Effector memory CD8-positive, alpha-beta T cell (primary cell): ENCODE measurements around the gene HPN.
"Not testable (repeated sequence)": the region's sequence is repeated elsewhere in the genome, so short reads cannot be mapped to it uniquely, and the experiment has no call there.

Experiments
- ATAC-seq: fragments of 150-1000 bp; cut with Tn5 transposase; replicated peaks from 2 replicates; pipeline ENCODE4 v1.10.0; 2021; ENCODE audit warnings: mild to moderate bottlenecking, moderate library complexity
- DNase-seq, 3 experiments: peaks; one replicate each; pipeline ENCODE4 v3.0.0; 2021
- H3K27ac Mint-ChIP-seq, 2 donors: one replicate each; pipeline ENCODE4 v1.8.0; 2022; ENCODE audit warnings: mild to moderate bottlenecking in 2 of 2, mixed read lengths in 2 of 2, moderate library complexity in 2 of 2
- H3K27me3 Mint-ChIP-seq, 2 donors: one replicate each; pipeline ENCODE4 v1.8.0; 2022; ENCODE audit warnings: mixed read lengths in 2 of 2
- H3K36me3 Mint-ChIP-seq: one replicate; pipeline ENCODE4 v1.8.0; 2022; ENCODE audit warnings: mild to moderate bottlenecking, moderate library complexity, mixed read lengths; ENCODE audit not compliant: insufficient read depth
- H3K4me1 Mint-ChIP-seq, 2 donors: one replicate each; pipeline ENCODE4 v1.8.0; 2022; ENCODE audit warnings: low read depth in 2 of 2, mixed read lengths in 2 of 2
- H3K4me3 Mint-ChIP-seq, 2 donors: one replicate each; pipeline ENCODE4 v1.8.0; 2022; ENCODE audit warnings: mild to moderate bottlenecking in 2 of 2, mixed read lengths in 2 of 2, moderate library complexity in 2 of 2
- H3K9me3 Mint-ChIP-seq, 2 donors: one replicate each; pipeline ENCODE4 v1.8.0; 2022; ENCODE audit warnings: mixed read lengths in 2 of 2

HPN gene

GRCh38 chr19:35046461-35046860, 4.9 kb downstream of the HPN start:
- DNase-seq: no peak
- no peak for ATAC-seq

GRCh38 chr19:35048911-35049411, 7.4 kb downstream of the HPN start:
- Mint-ChIP-seq H3K36me3 (peaks cover 5% of the 10 kb centered on the region), H3K27me3 (peaks cover 9 to 12% of the 10 kb centered on the region in 2 donors), H3K9me3 (no peaks in the 10 kb centered on the region), H3K4me3 (no peak overlapping the region), H3K4me1 (peaks cover 16 to 20% of the 10 kb centered on the region in 2 donors), H3K27ac (no peak overlapping the region)
- no peak for DNase-seq
- ATAC-seq: no peak

More at GRCh38 chr19:35046461-35046860, 4.9 kb downstream of the HPN start:
- no peak overlapping the region for H3K4me3 Mint-ChIP-seq
- peaks cover 11 to 14% of the 10 kb centered on the region in 2 donors for H3K27me3 Mint-ChIP-seq
- peaks cover 12% of the 10 kb centered on the region for H3K36me3 Mint-ChIP-seq
- H3K4me1 Mint-ChIP-seq: peaks cover 21 to 28% of the 10 kb centered on the region in 2 donors
- H3K27ac Mint-ChIP-seq: no peak overlapping the region
- no peaks in the 10 kb centered on the region for H3K9me3 Mint-ChIP-seq

- no peaks in the 10 kb centered on the region for H3K36me3 Mint-ChIP-seq
- peaks cover 4 to 7% of the 10 kb centered on the region in 2 donors for H3K27me3 Mint-ChIP-seq
- peaks cover 12 to 15% of the 10 kb centered on the region in 2 donors for H3K4me1 Mint-ChIP-seq
- H3K4me3 Mint-ChIP-seq: no peak overlapping the region
- ATAC-seq (no peak), DNase-seq (no peak)
- H3K27ac Mint-ChIP-seq: no peak overlapping the region
- no peaks in the 10 kb centered on the region for H3K9me3 Mint-ChIP-seq
These were observed 7.9 kb downstream of the HPN start for GRCh38 chr19:35049456-35049855.

- not testable (repeated sequence) for H3K27me3 Mint-ChIP-seq, H3K36me3 Mint-ChIP-seq, H3K27ac Mint-ChIP-seq, H3K9me3 Mint-ChIP-seq, H3K4me3 Mint-ChIP-seq, H3K4me1 Mint-ChIP-seq, DNase-seq, ATAC-seq
These were observed 9.1 kb downstream of the HPN start for GRCh38 chr19:35050662-35051061.

GRCh38 chr19:35051268-35051667, 9.7 kb downstream of the HPN start:
- not testable (repeated sequence) for DNase-seq, H3K4me3 Mint-ChIP-seq, H3K4me1 Mint-ChIP-seq, H3K27me3 Mint-ChIP-seq, ATAC-seq, H3K27ac Mint-ChIP-seq, H3K9me3 Mint-ChIP-seq, H3K36me3 Mint-ChIP-seq

- no peak overlapping the region for H3K4me3 Mint-ChIP-seq
- H3K27me3 Mint-ChIP-seq: peaks cover 11 to 14% of the 10 kb centered on the region in 2 donors
- H3K27ac Mint-ChIP-seq: no peak overlapping the region
- H3K36me3 Mint-ChIP-seq: no peaks in the 10 kb centered on the region
- DNase-seq (no peak), ATAC-seq (no peak)
- peaks cover 0 to 4% of the 10 kb centered on the region in 2 donors for H3K4me1 Mint-ChIP-seq
- no peaks in the 10 kb centered on the region for H3K9me3 Mint-ChIP-seq
These were observed 10.3 kb downstream of the HPN start for GRCh38 chr19:35051796-35052195.

GRCh38 chr19:35052599-35053190, 11.2 kb downstream of the HPN start:
- ATAC-seq (no peak), DNase-seq (no peak)
- peaks cover 14 to 18% of the 10 kb centered on the region in 2 donors for H3K27me3 Mint-ChIP-seq
- no peak overlapping the region for H3K4me3 Mint-ChIP-seq
- H3K27ac Mint-ChIP-seq: no peak overlapping the region
- no peaks in the 10 kb centered on the region for H3K9me3 Mint-ChIP-seq
- H3K4me1 Mint-ChIP-seq: peaks cover 0 to 4% of the 10 kb centered on the region in 2 donors
- no peaks in the 10 kb centered on the region for H3K36me3 Mint-ChIP-seq

GRCh38 chr19:35053667-35054293, 12.3 kb downstream of the HPN start:
- no peak overlapping the region for H3K27ac Mint-ChIP-seq
- no peaks in the 10 kb centered on the region for H3K9me3 Mint-ChIP-seq
- ATAC-seq: no peak
- H3K4me1 Mint-ChIP-seq: peaks cover 0 to 4% of the 10 kb centered on the region in 2 donors
- no peaks in the 10 kb centered on the region for H3K36me3 Mint-ChIP-seq
- H3K27me3 Mint-ChIP-seq: peaks cover 15 to 18% of the 10 kb centered on the region in 2 donors
- H3K4me3 Mint-ChIP-seq: no peak overlapping the region
- DNase-seq: no peak

- Mint-ChIP-seq H3K4me1 (peaks cover 0 to 4% of the 10 kb centered on the region in 2 donors), H3K27ac (no peak overlapping the region), H3K36me3 (no peaks in the 10 kb centered on the region)
These were observed 13.1 kb downstream of the HPN start for GRCh38 chr19:35054626-35055025.

GRCh38 chr19:35055715-35056179, 14.2 kb downstream of the HPN start:
- Mint-ChIP-seq H3K27ac (no peak overlapping the region), H3K9me3 (no peaks in the 10 kb centered on the region), H3K27me3 (peaks cover 18 to 19% of the 10 kb centered on the region in 2 donors), H3K4me3 (no peak overlapping the region), H3K36me3 (no peaks in the 10 kb centered on the region), H3K4me1 (peaks cover 0 to 4% of the 10 kb centered on the region in 2 donors)
- ATAC-seq (peak; percentile 40), DNase-seq (no peak)

More at GRCh38 chr19:35054626-35055025, 13.1 kb downstream of the HPN start:
- DNase-seq: no peak
- Mint-ChIP-seq H3K4me3 (no peak overlapping the region), H3K27me3 (peaks cover 18 to 19% of the 10 kb centered on the region in 2 donors), H3K9me3 (no peaks in the 10 kb centered on the region)
- no peak for ATAC-seq

- peaks cover 0 to 4% of the 10 kb centered on the region in 2 donors for H3K4me1 Mint-ChIP-seq
- no peak overlapping the region for H3K27ac Mint-ChIP-seq
- peaks cover 18 to 19% of the 10 kb centered on the region in 2 donors for H3K27me3 Mint-ChIP-seq
- no peaks in the 10 kb centered on the region for H3K9me3 Mint-ChIP-seq
- no peak for DNase-seq
- H3K4me3 Mint-ChIP-seq: no peak overlapping the region
- no peaks in the 10 kb centered on the region for H3K36me3 Mint-ChIP-seq
- no peak for ATAC-seq
These were observed 15.1 kb downstream of the HPN start for GRCh38 chr19:35056513-35057063.

- ATAC-seq (no peak), DNase-seq (no peak)
- Mint-ChIP-seq H3K36me3 (no peaks in the 10 kb centered on the region), H3K4me3 (no peak overlapping the region), H3K27me3 (peaks cover 18 to 19% of the 10 kb centered on the region in 2 donors), H3K27ac (no peak overlapping the region), H3K4me1 (peaks cover 0 to 4% of the 10 kb centered on the region in 2 donors), H3K9me3 (no peaks in the 10 kb centered on the region)
These were observed 16.8 kb downstream of the HPN start for GRCh38 chr19:35058370-35058769.

GRCh38 chr19:35059006-35059798, 17.7 kb downstream of the HPN start:
- no peak for ATAC-seq
- Mint-ChIP-seq H3K4me3 (no peak overlapping the region), H3K4me1 (peaks cover 0 to 4% of the 10 kb centered on the region in 2 donors)

More at GRCh38 chr19:35059006-35059798, 17.7 kb downstream of the HPN start:
- peaks cover 18 to 19% of the 10 kb centered on the region in 2 donors for H3K27me3 Mint-ChIP-seq
- no peaks in the 10 kb centered on the region for H3K9me3 Mint-ChIP-seq
- no peak overlapping the region for H3K27ac Mint-ChIP-seq
- H3K36me3 Mint-ChIP-seq: no peaks in the 10 kb centered on the region
- DNase-seq: no peak
